Upper lobe of left lung (tissue), 4 donors: ENCODE data around the gene EMC6.

Source experiments
- EP300 ChIP-seq, 4 donors: sonication (generic); formaldehyde crosslinking; IDR thresholded peaks; one replicate each; pipeline ENCODE4 v1.5.1; 2017; ENCODE audit warnings: antibody characterized with exemption in 4 of 4, control low read depth in 2 of 4
- POLR2A ChIP-seq, 4 donors: fragments of 450-650 bp; IDR thresholded peaks; one replicate each; pipeline ENCODE4 v1.5.1; 2016 to 2017; ENCODE audit warnings: antibody characterized with exemption in 4 of 4, mild to moderate bottlenecking in 2 of 4
- POLR2AphosphoS5 ChIP-seq, 2 donors: sonication (generic); formaldehyde crosslinking; IDR thresholded peaks; one replicate each; pipeline ENCODE4 v1.5.1; 2017; ENCODE audit warnings: antibody characterized with exemption in 2 of 2
- TF ChIP-seq, protein P1 (sequence below), 6 experiments: fragments of 450-650 bp in 4 of 6; fragments of 200-600 bp in 2 of 6; sonication (generic) in 2 of 6; IDR thresholded peaks; one replicate each; pipeline ENCODE4 v1.5.1; 2016 to 2019; ENCODE audit warnings: antibody characterized with exemption in 6 of 6

DNA sequence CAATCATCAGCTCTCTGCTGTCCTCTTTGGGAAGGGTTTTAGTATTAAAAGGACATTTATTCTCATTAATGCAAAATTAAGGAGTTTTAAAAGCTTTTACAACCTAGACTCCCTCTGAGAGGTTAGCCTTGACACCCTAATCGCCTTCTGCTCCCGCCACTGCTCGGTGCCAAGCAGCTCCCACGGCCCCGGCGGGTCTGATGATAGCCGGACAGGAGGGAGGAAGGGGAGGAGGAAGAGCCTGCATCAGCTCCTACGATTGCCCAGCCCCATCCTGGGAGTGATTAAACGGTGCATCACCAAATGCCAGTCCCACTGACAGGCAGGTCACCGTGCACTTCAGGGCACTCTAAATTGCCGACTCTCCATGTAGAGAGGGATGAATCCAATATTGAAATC lies 40.8 kb upstream of the EMC6 start:
- TF ChIP-seq EP300 (IDR thresholded peaks at IDR 0.05), result no peak
- TF ChIP-seq POLR2AphosphoS5 (IDR thresholded peaks at IDR 0.05), result no peak
- TF ChIP-seq, protein P1, sequence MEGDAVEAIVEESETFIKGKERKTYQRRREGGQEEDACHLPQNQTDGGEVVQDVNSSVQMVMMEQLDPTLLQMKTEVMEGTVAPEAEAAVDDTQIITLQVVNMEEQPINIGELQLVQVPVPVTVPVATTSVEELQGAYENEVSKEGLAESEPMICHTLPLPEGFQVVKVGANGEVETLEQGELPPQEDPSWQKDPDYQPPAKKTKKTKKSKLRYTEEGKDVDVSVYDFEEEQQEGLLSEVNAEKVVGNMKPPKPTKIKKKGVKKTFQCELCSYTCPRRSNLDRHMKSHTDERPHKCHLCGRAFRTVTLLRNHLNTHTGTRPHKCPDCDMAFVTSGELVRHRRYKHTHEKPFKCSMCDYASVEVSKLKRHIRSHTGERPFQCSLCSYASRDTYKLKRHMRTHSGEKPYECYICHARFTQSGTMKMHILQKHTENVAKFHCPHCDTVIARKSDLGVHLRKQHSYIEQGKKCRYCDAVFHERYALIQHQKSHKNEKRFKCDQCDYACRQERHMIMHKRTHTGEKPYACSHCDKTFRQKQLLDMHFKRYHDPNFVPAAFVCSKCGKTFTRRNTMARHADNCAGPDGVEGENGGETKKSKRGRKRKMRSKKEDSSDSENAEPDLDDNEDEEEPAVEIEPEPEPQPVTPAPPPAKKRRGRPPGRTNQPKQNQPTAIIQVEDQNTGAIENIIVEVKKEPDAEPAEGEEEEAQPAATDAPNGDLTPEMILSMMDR (IDR thresholded peaks at IDR 0.05), result no peak
- TF ChIP-seq POLR2A (IDR thresholded peaks at IDR 0.05), result no peak
